ENCODE measurements around the gene GOSR1.
A peak's percentile ranks its signal among the peaks of the same experiment; 100 is the strongest.
"Not testable (repeated sequence)": the region's sequence is repeated elsewhere in the genome, so short reads cannot be mapped to it uniquely, and the experiment has no call there.

Gene GOSR1

DNA sequence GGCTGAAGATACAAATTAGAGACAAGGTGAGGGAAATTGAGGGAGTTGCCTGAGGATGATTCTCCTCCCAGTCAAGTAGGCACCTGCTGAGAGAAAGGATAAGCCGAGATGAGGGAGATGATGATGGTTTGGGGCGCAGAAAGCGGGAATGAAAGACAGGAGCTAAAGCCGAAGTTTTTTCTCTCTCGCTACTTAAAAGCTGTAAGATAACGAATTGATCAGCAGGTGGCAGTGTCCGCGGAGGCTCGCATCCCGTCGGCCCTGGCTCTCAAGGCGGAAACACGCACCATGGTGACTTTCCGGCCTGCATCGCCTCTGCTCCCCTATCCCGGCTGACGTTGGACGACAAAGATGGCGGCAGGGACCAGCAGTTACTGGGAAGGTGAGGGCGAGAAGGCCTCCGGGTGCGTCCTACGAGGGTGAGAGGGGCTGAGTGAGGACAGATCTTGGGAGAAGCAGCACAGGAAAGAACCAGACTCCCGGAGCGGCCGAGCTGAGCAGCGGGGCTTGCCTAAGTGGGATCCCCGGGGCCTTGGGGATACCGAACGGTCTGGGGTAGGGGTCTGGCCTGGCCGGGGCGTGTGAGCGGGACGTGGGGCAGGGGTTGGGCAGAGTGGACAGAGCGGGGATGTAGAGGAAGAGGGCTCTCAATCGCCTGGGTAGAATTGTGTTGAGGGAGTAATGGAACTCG, at the start of gene GOSR1:
GOSR1 (plus strand) TSS at position 326 of the 691 bp plus-strand sequence; CDS start at position 352, 26 bp downstream.
- peak; percentile 78 to 80 for DNase-seq (ENCODE audit: low read depth in 1 of 2, low spot score in 1 of 2)

- DNase-seq (ENCODE audit: low read depth in 1 of 2, low spot score in 1 of 2) = no peak
These were observed 49.6 kb upstream of the GOSR1 start for GRCh38 chr17:30427611-30428010.

DNA sequence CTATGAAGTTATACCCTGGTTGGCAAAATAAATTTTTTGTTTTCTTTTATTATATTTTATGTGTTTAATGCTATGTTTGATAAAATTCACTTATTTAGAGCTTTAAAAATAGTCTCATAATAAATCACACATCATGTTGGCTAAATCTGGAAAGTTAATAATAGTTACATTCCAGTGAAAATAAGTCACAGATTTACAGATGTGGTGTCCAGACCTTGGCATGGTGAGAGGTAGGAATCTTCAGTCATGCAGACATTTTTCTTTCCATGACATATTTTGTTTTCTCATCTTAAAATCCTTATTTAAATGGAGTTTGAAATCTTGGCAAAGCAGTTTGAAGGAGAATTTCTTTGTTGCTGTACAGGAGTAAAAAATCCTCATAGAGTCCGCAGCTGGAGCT, 48.1 kb upstream of the GOSR1 start:
- no peak for DNase-seq (ENCODE audit: low read depth in 1 of 2, low spot score in 1 of 2)

DNA sequence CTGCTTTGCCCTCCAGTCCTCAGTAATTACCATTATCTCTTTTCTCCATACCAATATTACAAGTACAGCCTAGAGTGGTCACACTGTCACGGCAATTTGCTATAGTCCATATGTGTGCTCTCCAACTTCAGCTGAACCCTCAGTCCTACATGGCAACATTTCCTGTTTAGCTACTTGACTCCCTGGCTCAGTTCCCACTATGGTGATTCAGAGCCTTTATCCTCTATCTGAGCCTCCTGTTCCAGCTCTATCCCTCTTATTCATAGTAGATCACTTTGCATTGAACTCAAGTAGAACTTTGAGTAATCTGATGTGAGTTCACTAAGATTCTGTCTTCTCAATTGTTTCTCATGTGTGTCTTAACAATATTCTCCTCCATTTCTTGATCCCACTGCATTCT, 43.7 kb upstream of the GOSR1 start:
- DNase-seq (ENCODE audit: low read depth in 1 of 2, low spot score in 1 of 2) = no peak

DNA sequence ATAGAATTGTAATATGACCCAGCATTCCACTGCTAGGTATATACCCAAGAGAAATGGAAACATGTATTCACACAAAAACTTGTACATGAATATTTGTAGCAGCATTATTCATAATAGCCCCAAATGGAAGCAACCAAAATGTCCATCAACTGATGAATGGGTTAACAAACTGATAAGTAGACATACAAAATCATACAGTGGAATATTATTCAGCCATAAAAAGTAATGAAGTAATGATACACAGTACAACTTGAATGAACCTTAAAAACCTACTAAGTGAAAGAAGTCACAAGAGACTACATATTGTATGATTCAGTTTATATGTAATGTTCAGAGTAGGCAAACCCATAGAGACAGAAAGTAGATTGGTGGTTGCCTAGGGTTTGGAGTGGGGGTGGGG, 40.5 kb upstream of the GOSR1 start:
- DNase-seq (ENCODE audit: low read depth in 1 of 2, low spot score in 1 of 2) = no peak

- DNase-seq (ENCODE audit: low read depth in 1 of 2, low spot score in 1 of 2) = no peak
These were observed 33.5 kb upstream of the GOSR1 start for GRCh38 chr17:30443721-30444120.

GRCh38 chr17:30446640-30447039, 30.6 kb upstream of the GOSR1 start:
- not testable (repeated sequence) for DNase-seq (ENCODE audit: low read depth in 1 of 2, low spot score in 1 of 2)

- DNase-seq (ENCODE audit: low read depth in 1 of 2, low spot score in 1 of 2) = no peak
These were observed 27.7 kb upstream of the GOSR1 start for GRCh38 chr17:30449480-30449879.

GRCh38 chr17:30450125-30451027, 26.8 kb upstream of the GOSR1 start:
- DNase-seq (ENCODE audit: low read depth in 1 of 2, low spot score in 1 of 2) = no peak

DNA sequence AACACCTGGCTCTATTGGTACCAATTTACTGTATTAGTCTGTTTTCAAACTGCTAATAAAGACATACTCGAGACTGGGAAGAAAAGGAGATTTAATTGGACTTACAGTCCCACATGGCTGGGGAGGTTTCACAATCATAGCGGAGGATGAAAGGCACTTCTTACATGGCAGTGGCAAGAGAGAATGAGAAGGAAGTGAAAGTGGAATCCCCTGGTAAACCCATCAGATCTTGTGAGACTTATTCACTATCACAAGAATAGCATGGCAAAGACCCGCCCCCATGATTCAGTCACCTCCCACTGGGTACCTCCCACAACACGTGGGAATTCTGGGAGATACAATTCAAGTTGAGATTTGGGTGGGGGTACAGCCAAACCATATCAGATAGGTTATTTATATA, 22.6 kb upstream of the GOSR1 start:
- no peak for DNase-seq (ENCODE audit: low read depth in 1 of 2, low spot score in 1 of 2)

DNA sequence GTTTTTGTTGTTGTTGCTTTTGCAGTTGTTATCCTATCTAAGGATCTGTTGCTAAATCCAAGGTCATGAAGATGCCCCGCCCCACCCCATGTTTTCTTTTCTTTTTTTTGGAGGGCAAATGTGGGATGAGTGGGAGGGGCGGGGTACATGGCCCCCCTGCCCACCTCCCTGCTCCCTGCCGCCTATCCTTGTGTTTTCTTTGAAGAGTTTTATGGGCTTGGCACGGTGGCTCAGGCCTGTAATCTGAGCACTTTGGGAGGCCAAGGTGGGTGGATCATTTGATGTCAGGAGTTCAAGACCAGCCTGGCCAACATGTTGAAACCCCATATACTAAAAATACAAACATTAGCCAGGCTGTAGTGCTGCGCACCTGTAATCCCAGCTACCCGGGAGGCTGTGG, 18.8 kb upstream of the GOSR1 start:
- DNase-seq (ENCODE audit: low read depth in 1 of 2, low spot score in 1 of 2) = no peak

DNA sequence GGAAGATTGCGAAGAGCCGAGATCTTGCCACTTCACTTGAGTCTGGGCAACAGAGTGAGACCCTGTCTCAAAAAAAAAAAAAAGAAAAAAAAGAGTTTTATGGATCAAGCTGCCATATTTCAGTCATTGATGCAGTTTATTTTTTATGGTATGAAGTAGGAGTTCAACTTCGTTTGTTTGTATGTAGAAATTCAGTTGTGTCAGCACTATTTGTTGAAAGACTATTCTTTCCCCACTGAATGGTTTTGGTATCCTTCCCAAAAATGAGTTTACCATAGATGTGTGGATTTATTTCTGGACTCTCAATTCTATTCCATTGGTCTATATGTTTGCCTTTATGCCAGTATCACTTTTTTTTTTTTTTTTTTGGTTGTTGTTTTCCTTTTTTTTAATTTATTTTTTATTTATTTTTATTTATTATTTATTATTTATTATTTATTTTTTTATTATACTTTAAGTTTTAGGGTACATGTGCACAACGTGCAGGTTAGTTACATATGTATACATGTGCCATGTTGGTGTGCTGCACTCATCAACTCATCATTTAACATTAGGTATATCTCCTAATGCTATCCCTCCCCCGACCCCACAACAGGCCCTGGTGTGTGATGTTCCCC, 18.3 kb upstream of the GOSR1 start:
- DNase-seq (ENCODE audit: low read depth in 1 of 2, low spot score in 1 of 2) = not testable (repeated sequence)

- no peak for DNase-seq (ENCODE audit: low read depth in 1 of 2, low spot score in 1 of 2)
These were observed 8.7 kb upstream of the GOSR1 start for GRCh38 chr17:30468465-30468864.

DNA sequence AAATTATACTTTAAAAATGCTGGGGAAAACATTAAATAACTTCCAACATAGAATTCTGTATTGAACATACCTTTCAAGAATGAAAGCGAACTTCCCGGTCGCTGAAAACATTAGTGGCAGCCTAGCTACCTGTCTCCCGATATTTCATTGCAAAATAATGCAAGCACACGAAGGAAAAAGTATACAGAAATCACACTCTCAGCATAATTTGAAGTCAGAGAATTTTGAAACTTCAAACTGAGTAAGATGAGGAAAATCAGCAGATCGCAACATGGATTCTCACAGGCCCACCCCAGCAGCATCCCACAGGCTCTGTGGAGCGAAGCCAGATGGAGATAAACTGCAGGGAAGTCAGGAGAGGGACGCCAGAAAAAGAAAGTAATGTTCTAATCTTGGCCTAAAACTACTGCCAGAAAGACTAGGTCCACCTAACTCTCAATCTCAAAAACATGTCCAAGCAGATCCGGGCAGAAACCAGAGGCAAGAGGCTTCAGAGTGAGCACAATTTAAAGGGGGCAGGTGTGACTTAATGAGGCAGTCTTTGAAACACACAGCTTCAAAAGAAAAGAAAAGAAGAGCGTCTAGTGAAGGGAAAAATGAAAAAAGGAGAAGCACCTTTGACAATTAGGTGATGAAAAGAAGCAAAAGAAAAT, 4.8 kb upstream of the GOSR1 start:
- DNase-seq (ENCODE audit: low read depth in 1 of 2, low spot score in 1 of 2) = no peak

- no peak for DNase-seq (ENCODE audit: low read depth in 1 of 2, low spot score in 1 of 2)
These were observed 2.0 kb upstream of the GOSR1 start for GRCh38 chr17:30475206-30475605.

GRCh38 chr17:30476726-30477082, 504 bp upstream of the GOSR1 start:
- peak in 1 of 2 donors; percentile 1 for DNase-seq (ENCODE audit: low read depth in 1 of 2, low spot score in 1 of 2)

GRCh38 chr17:30477774-30478115, 537 bp downstream of the GOSR1 start:
- DNase-seq (ENCODE audit: low read depth in 1 of 2, low spot score in 1 of 2) = no peak

GRCh38 chr17:30482555-30482954, 5.3 kb downstream of the GOSR1 start:
- DNase-seq (ENCODE audit: low read depth in 1 of 2, low spot score in 1 of 2) = no peak

GRCh38 chr17:30483159-30483558, 6.0 kb downstream of the GOSR1 start:
- no peak for DNase-seq (ENCODE audit: low read depth in 1 of 2, low spot score in 1 of 2)

DNA sequence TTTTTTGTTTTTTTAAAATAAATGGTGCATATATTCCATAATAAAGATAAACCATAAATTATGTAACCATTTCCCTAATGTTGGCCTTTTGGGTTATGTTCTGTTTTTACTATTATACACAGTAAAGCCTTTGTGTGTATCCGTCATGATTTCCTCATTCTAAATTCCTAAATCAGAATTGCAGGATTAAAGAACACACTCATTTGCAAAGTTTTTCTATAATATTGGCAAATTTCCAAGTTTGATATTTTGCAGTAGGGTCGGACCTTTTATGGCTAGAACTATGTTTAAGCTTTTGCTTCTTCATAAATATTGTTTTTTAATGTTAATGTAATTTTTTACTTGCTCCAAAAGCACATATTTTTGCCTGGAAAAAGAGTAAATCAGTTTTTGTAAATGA, 16.6 kb downstream of the GOSR1 start:
- DNase-seq (ENCODE audit: low read depth in 1 of 2, low spot score in 1 of 2) = no peak

DNA sequence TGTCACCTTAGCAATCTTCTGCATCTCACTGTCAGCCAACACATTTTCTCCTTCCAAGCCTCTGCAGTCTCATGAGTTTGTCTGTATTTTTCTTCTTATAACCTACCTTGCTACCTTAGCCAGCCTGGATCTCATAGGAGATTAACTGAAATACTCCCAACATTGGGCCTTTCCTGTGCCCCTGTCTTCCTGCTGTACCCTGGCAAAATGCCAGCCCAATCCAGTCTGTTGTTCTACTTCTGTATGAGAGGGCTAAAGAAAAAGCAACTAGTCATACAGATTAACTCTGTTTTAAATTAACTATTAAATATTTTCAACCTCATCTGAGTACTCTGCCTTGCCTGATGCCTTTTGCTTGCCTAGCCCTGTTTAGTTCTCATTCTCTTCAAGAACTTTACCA, 18.4 kb downstream of the GOSR1 start:
- no peak for DNase-seq (ENCODE audit: low read depth in 1 of 2, low spot score in 1 of 2)

GRCh38 chr17:30503558-30503957, 26.4 kb downstream of the GOSR1 start:
- no peak for DNase-seq (ENCODE audit: low read depth in 1 of 2, low spot score in 1 of 2)

Measured in stimulated activated CD4-positive, alpha-beta T cell treated with anti-CD3 and anti-CD28 coated beads, Interleukin-15, amount 100 ng/mL, for 1 hour (primary cell).